ENCODE results near the gene GPSM1. TPM values are rescaled to one million over a fixed set of nuclear protein-coding genes. Genes with fewer than 3 reads are reported as not detected.

Gene GPSM1
- total RNA-seq, 1 experiment from 2014 or later: 14.2 TPM

DNA sequence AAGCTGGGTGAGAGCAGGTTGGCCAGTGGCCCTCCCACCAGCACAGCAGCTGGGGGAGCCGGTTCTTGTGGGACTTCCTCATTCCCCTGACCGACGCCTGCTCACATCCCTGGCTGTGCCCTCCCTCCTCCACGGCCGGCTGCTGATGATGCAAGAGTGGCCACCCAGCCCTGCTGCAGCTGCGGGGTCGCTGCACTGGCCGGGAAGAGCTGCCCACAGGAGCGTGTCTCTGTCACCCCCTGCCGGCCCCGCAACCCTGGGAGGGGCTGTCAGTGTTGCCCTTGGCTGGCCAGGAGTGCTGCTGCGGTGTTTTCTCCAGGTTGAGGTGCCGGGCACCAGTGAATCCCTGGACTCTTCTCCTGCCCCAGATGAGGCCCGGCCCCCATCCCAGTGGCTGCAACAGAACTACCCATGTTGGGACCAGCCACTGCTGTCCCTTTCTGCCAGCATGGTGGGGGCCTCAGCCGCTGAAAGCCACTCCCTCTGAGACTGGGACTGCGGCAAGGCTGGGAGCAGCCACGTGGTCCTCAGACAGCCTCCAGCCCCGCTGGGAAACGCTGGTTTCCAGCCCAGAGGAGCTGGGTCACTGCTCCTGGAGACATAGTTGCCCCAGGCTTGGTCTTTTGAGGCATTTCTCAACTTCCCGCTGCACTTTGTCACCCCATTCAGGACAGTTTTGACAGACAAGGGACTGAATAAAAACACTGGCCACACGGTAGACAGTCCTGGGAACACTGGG is 45.4 kb downstream of the GPSM1 start (continued):
- TF ChIP-seq AR (CRISPR knock-in tag; IDR thresholded peaks at IDR 0.05): no peak
- TF ChIP-seq ZNF281 (CRISPR knock-in tag; IDR thresholded peaks at IDR 0.05): no peak

GRCh38 chr9:136373300-136374182 is 46.2 kb downstream of the GPSM1 start, which contains the start of gene CARD9:
Gene CARD9, minus strand, starts transcription at chr9:136373669. Its CDS starts 1,591 bp downstream, at chr9:136372078.
- ChIA-PET CTCF (interaction anchor here (1.8 to 2.6 kb wide), 2 partner anchors 9 to 28 kb away, joined by 7 to 14 read pairs; partner anchors contain the start of gene DNLZ), POLR2A (no interaction called here)
- DNase-seq (ENCODE audit: low spot score) (no peak), ATAC-seq (no peak; the same call in 1 of the 2 replicates)
- no peak within 1 kb of the TSS for H3K4me3 Mint-ChIP-seq
- H3K36me3 Mint-ChIP-seq: no peaks in the 10 kb centered on the region
- TF ChIP-seq ZNF121 (CRISPR knock-in tag; IDR thresholded peaks at IDR 0.05) (no peak), GABPB1 (CRISPR knock-in tag; IDR thresholded peaks at IDR 0.05) (peak; percentile 26)
- H3K27ac Mint-ChIP-seq: peak within 1 kb of the TSS; percentile 53; the same call in 1 of the 2 replicates
- no peaks in the 10 kb centered on the region for H3K27me3 Mint-ChIP-seq (ENCODE audit: low read depth)
- H3K9me3 Mint-ChIP-seq: no peaks in the 10 kb centered on the region
- H3K4me1 Mint-ChIP-seq: no peaks in the 10 kb centered on the region

- no peaks in the 10 kb centered on the region for H3K27me3 Mint-ChIP-seq (ENCODE audit: low read depth)
- no peaks in the 10 kb centered on the region for H3K4me1 Mint-ChIP-seq
- DNase-seq (ENCODE audit: low spot score): no peak
- ChIA-PET CTCF (interaction anchor here (1.8 to 2.6 kb wide), 2 partner anchors 10 to 28 kb away, joined by 7 to 14 read pairs; partner anchors contain the start of gene DNLZ), POLR2A (no interaction called here)
- no peaks in the 10 kb centered on the region for H3K36me3 Mint-ChIP-seq
- no peak for ATAC-seq
- no peak overlapping the region for H3K4me3 Mint-ChIP-seq
- peak overlapping the region; percentile 53; the same call in 1 of the 2 replicates for H3K27ac Mint-ChIP-seq
- no peaks in the 10 kb centered on the region for H3K9me3 Mint-ChIP-seq
- TF ChIP-seq SMAD3 (CRISPR knock-in tag; IDR thresholded peaks at IDR 0.05; ENCODE audit: borderline replicate concordance) (no peak), TEAD1 (CRISPR knock-in tag; IDR thresholded peaks at IDR 0.05) (no peak), KAT7 (CRISPR knock-in tag; IDR thresholded peaks at IDR 0.05; ENCODE audit: borderline replicate concordance) (no peak), IRF2 (CRISPR knock-in tag; IDR thresholded peaks at IDR 0.05; ENCODE audit: borderline replicate concordance, low read depth) (no peak), NFATC4 (CRISPR knock-in tag; IDR thresholded peaks at IDR 0.05) (no peak), PRDM15 (CRISPR knock-in tag; IDR thresholded peaks at IDR 0.05) (no peak), ZNF281 (CRISPR knock-in tag; IDR thresholded peaks at IDR 0.05) (no peak), GRHL2 (CRISPR knock-in tag; IDR thresholded peaks at IDR 0.05; ENCODE audit: insufficient replicate concordance, severe bottlenecking) (no peak), NFYB (CRISPR knock-in tag; conservative IDR thresholded peaks at IDR 0.05; ENCODE audit: low read depth) (no peak), CREM (CRISPR knock-in tag; IDR thresholded peaks at IDR 0.05) (no peak), ZNF396 (CRISPR knock-in tag; IDR thresholded peaks at IDR 0.05; ENCODE audit: borderline replicate concordance) (no peak)
- TF ChIP-seq, protein P1, sequence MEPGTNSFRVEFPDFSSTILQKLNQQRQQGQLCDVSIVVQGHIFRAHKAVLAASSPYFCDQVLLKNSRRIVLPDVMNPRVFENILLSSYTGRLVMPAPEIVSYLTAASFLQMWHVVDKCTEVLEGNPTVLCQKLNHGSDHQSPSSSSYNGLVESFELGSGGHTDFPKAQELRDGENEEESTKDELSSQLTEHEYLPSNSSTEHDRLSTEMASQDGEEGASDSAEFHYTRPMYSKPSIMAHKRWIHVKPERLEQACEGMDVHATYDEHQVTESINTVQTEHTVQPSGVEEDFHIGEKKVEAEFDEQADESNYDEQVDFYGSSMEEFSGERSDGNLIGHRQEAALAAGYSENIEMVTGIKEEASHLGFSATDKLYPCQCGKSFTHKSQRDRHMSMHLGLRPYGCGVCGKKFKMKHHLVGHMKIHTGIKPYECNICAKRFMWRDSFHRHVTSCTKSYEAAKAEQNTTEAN (CRISPR knock-in tag; IDR thresholded peaks at IDR 0.05): no peak
Measured at GRCh38 chr9:136374183-136374575, 46.8 kb downstream of the GPSM1 start.

Data from WTC11 (cell line).